GM10266 (cell line): ENCODE data around the gene PLEKHG2.
A peak's percentile ranks its signal among the peaks of the same experiment; 100 is the strongest.

Experiments
- DNase-seq: peaks from one replicate; pipeline ENCODE4 v3.0.0; 2012; ENCODE audit errors: extremely low spot score
- CTCF ChIP-seq: IDR thresholded peaks from 2 replicates; pipeline ENCODE4 v1.5.1; 2012; ENCODE audit warnings: mild to moderate bottlenecking, low read depth; ENCODE audit not compliant: control insufficient read depth, insufficient read depth; ENCODE audit errors: missing control alignments

The PLEKHG2 gene

GRCh38 chr19:39435499-39436349 is 23.3 kb downstream of the PLEKHG2 start, which contains the start of gene RPS16:
RPS16 (minus strand) TSS chr19:39435949; CDS start chr19:39435895, 54 bp downstream.
- DNase-seq, result peak; percentile 93
- no peak for TF ChIP-seq CTCF

- TF ChIP-seq CTCF, result no peak
- no peak for DNase-seq
Measured at GRCh38 chr19:39436350-39436716, 23.9 kb downstream of the PLEKHG2 start.

- TF ChIP-seq CTCF, result no peak
- DNase-seq, result no peak
Measured at GRCh38 chr19:39438270-39438934, 25.9 kb downstream of the PLEKHG2 start.

GRCh38 chr19:39444598-39445195 is 32.2 kb downstream of the PLEKHG2 start:
- TF ChIP-seq CTCF, result no peak
- no peak for DNase-seq

GRCh38 chr19:39445196-39446111 is 33.0 kb downstream of the PLEKHG2 start, which contains the start of gene SUPT5H:
SUPT5H (plus strand) TSS chr19:39445582; CDS start chr19:39445891, 309 bp downstream.
- no peak for TF ChIP-seq CTCF
- DNase-seq, result peak; percentile 94

- TF ChIP-seq CTCF, result no peak
- DNase-seq, result no peak
Measured at GRCh38 chr19:39446365-39447084, 34.1 kb downstream of the PLEKHG2 start.
